A673 (cell line): ENCODE data around the gene GAB2.

Experiments
- CTCF ChIP-seq: fragments of 300-800, 200-600 bp; sonication (generic); conservative IDR thresholded peaks from 2 replicates; pipeline ENCODE4 v1.5.1; 2017; ENCODE audit warnings: low read depth, mild to moderate bottlenecking, antibody characterized with exemption, low read length, moderate library complexity, mixed read lengths
- EZH2 ChIP-seq: fragments of 200-600 bp; sonication (generic); IDR thresholded peaks from 2 replicates; pipeline ENCODE4 v1.6.1; 2017; ENCODE audit warnings: borderline replicate concordance, low read depth, mild to moderate bottlenecking, mixed read lengths, antibody characterized with exemption, low read length; ENCODE audit not compliant: poor library complexity, severe bottlenecking

- TF ChIP-seq CTCF (no peak), EZH2 (no peak)
These were observed 68.5 kb downstream of the GAB2 start for GRCh38 chr11:78349114-78349513.
